ENCODE results near the gene ROBO1. TPM values are rescaled to one million over a fixed set of nuclear protein-coding genes. Genes with fewer than 3 reads are reported as not detected.

ROBO1 gene
- total RNA-seq, 1 experiment from 2014 or later = 3.2 TPM

- DNase-seq (ENCODE audit: extremely low read depth, low read depth) = no peak
Measured at GRCh38 chr3:78867409-78868372, 900.1 kb downstream of the ROBO1 start.

- no peak for DNase-seq (ENCODE audit: extremely low read depth, low read depth)
Measured at GRCh38 chr3:78863306-78864203, 904.2 kb downstream of the ROBO1 start.

GRCh38 chr3:78861156-78861555 lies 906.6 kb downstream of the ROBO1 start:
- DNase-seq (ENCODE audit: extremely low read depth, low read depth) = no peak

- DNase-seq (ENCODE audit: extremely low read depth, low read depth) = no peak
Measured at GRCh38 chr3:78860567-78860966, 907.2 kb downstream of the ROBO1 start.

- DNase-seq (ENCODE audit: extremely low read depth, low read depth) = no peak
Measured at GRCh38 chr3:78858910-78859309, 908.9 kb downstream of the ROBO1 start.

- DNase-seq (ENCODE audit: extremely low read depth, low read depth) = no peak
Measured at GRCh38 chr3:78858174-78858573, 909.6 kb downstream of the ROBO1 start.

GRCh38 chr3:78857494-78858111 lies 910.2 kb downstream of the ROBO1 start:
- no peak for DNase-seq (ENCODE audit: extremely low read depth, low read depth)

GRCh38 chr3:78856164-78856563 lies 911.6 kb downstream of the ROBO1 start:
- DNase-seq (ENCODE audit: extremely low read depth, low read depth) = no peak

GRCh38 chr3:78855190-78855589 lies 912.6 kb downstream of the ROBO1 start:
- no peak for DNase-seq (ENCODE audit: extremely low read depth, low read depth)

- no peak for DNase-seq (ENCODE audit: extremely low read depth, low read depth)
Measured at GRCh38 chr3:78848392-78849288, 919.2 kb downstream of the ROBO1 start.

GRCh38 chr3:78847603-78848002 lies 920.2 kb downstream of the ROBO1 start:
- no peak for DNase-seq (ENCODE audit: extremely low read depth, low read depth)

GRCh38 chr3:78847203-78847602 lies 920.6 kb downstream of the ROBO1 start:
- DNase-seq (ENCODE audit: extremely low read depth, low read depth) = no peak

GRCh38 chr3:78846718-78847117 lies 921.1 kb downstream of the ROBO1 start:
- no peak for DNase-seq (ENCODE audit: extremely low read depth, low read depth)

GRCh38 chr3:78845605-78846004 lies 922.2 kb downstream of the ROBO1 start:
- DNase-seq (ENCODE audit: extremely low read depth, low read depth) = no peak

GRCh38 chr3:78844307-78844706 lies 923.5 kb downstream of the ROBO1 start:
- DNase-seq (ENCODE audit: extremely low read depth, low read depth) = no peak

- no peak for DNase-seq (ENCODE audit: extremely low read depth, low read depth)
Measured at GRCh38 chr3:78839693-78840092, 928.1 kb downstream of the ROBO1 start.

GRCh38 chr3:78838362-78838761 lies 929.4 kb downstream of the ROBO1 start:
- no peak for DNase-seq (ENCODE audit: extremely low read depth, low read depth)

GRCh38 chr3:78834910-78835309 lies 932.9 kb downstream of the ROBO1 start:
- DNase-seq (ENCODE audit: extremely low read depth, low read depth) = no peak

GRCh38 chr3:78832785-78833204 lies 935.0 kb downstream of the ROBO1 start:
- no peak for DNase-seq (ENCODE audit: extremely low read depth, low read depth)

- DNase-seq (ENCODE audit: extremely low read depth, low read depth) = no peak
Measured at GRCh38 chr3:78831446-78831972, 936.3 kb downstream of the ROBO1 start.

Data from NCI-H460 (cell line).